Measurements from ENCODE around the gene FOXJ1. TPM values are rescaled to one million over a fixed set of nuclear protein-coding genes. Genes with fewer than 3 reads are reported as not detected.

Gene FOXJ1
- total and polyA plus RNA-seq, 4 donors, result 32.5 to 95.0 (median 50.3) TPM

DNA sequence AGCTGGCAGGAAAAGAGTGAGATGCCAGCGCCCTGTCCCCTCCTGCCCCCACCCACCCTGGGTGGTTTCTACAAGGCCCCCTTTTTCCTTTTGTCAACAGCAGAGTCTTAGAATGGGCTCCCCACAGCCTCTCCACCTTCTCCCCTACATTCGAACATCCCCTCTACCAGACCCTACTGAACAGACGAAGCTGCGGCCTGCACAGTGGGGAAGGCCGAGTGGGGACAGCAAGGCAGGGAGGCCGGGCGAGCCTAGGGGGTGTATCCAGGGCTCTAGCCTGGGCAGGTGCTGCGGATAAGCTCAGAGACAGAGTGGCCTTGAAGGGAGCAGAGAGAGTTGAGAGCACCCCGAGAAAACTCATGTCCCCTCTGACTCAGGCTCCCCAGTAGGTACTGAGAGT lies 54.7 kb downstream of the FOXJ1 start:
- H3K9ac ChIP-seq (ENCODE audit: insufficient read depth in 1 of 2, low read length in 2 of 2), result no peak overlapping the region
- no peaks in the 10 kb centered on the region for H3K27me3 ChIP-seq (ENCODE audit: control insufficient read depth in 3 of 3, insufficient read depth in 3 of 3, low read length in 2 of 3)
- DNase-seq (no peak), ATAC-seq (ENCODE audit: insufficient read depth, low FRiP score) (no peak)
- peaks cover 0 to 16% (median 0%) of the 10 kb centered on the region in 5 donors for H3K4me1 ChIP-seq (ENCODE audit: control insufficient read depth in 5 of 5, insufficient read depth in 5 of 5, low read length in 5 of 5)
- peaks cover 8 to 87% (median 44%) of the 10 kb centered on the region in 4 donors for H3K36me3 ChIP-seq (ENCODE audit: control insufficient read depth in 4 of 4, insufficient read depth in 4 of 4, low read length in 4 of 4)
- no peak for TF ChIP-seq CTCF (IDR thresholded peaks at IDR 0.05; ENCODE audit: control extremely low read depth, extremely low read depth)
- 97% methylated on average over 9 of the region's 9 CpGs for WGBS, 2 donors
- no peak overlapping the region for H3K27ac ChIP-seq (ENCODE audit: low read depth in 1 of 2, low read length in 1 of 2)
- no peaks in the 10 kb centered on the region for H3K9me3 ChIP-seq (ENCODE audit: control insufficient read depth in 4 of 4, insufficient read depth in 3 of 4, low read length in 3 of 4)
- H3K4me3 ChIP-seq, result no peak overlapping the region

Small RNA genes lying within 50 kb of the gene (small RNA-seq; reads per million reads assigned to genes)
- 0.31 reads per million, percentile 36 among the genes with 10 or more reads in this experiment for gene MIR6868 (ENCODE audit: low replicate concordance)

Other genes starting within 250 kb of the FOXJ1 start
- gene TRIM65, start 244.3 kb downstream of the FOXJ1 start, total RNA-seq, result 10 to 100 TPM; 12.7 to 32.9 TPM
- gene TRIM65, start 244.3 kb downstream of the FOXJ1 start, polyA plus RNA-seq, result 10 to 100 TPM; 14.6 to 27.8 TPM
- gene MRPL38, start 236.4 kb downstream of the FOXJ1 start, total RNA-seq, result 100 to 1,000 TPM in 1 of 2 donors, 10 to 100 TPM in 1; 47.8 to 105 TPM
- 10 to 100 TPM; 52.0 to 80.1 TPM for gene MRPL38, start 236.4 kb downstream of the FOXJ1 start, polyA plus RNA-seq
- 10 to 100 TPM; 14.5 to 18.7 TPM for gene FBF1, start 200.2 kb downstream of the FOXJ1 start, total RNA-seq
- 10 to 100 TPM in 1 of 2 donors, 1 to 10 TPM in 1; 4.6 to 11.6 TPM for gene FBF1, start 200.2 kb downstream of the FOXJ1 start, polyA plus RNA-seq
- gene ACOX1, start 162.1 kb downstream of the FOXJ1 start, total RNA-seq, result 10 to 100 TPM; 69.4 to 80.1 TPM
- gene ACOX1, start 162.1 kb downstream of the FOXJ1 start, polyA plus RNA-seq, result 10 to 100 TPM; 19.9 to 22.4 TPM
- gene TEN1, start 162.0 kb downstream of the FOXJ1 start, total RNA-seq, result 10 to 100 TPM; 20.6 to 25.8 TPM
- 10 to 100 TPM; 32.1 to 33.5 TPM for gene TEN1, start 162.0 kb downstream of the FOXJ1 start, polyA plus RNA-seq
- 1 to 10 TPM; 7.8 TPM for gene CDK3, start 140.4 kb downstream of the FOXJ1 start, total RNA-seq
- 10 to 100 TPM in 1 of 2 donors, 1 to 10 TPM in 1; 7.3 to 15.7 TPM for gene CDK3, start 140.4 kb downstream of the FOXJ1 start, polyA plus RNA-seq
- 10 to 100 TPM; 34.1 to 38.4 TPM for gene EVPL, start 113.9 kb downstream of the FOXJ1 start, total RNA-seq
- 10 to 100 TPM; 10.9 to 36.0 TPM for gene EVPL, start 113.9 kb downstream of the FOXJ1 start, polyA plus RNA-seq
- gene SRP68, start 68.7 kb downstream of the FOXJ1 start, total RNA-seq, result 10 to 100 TPM; 63.9 to 68.9 TPM
- gene SRP68, start 68.7 kb downstream of the FOXJ1 start, polyA plus RNA-seq, result 10 to 100 TPM; 30.8 to 50.0 TPM
- gene GALR2, start 66.5 kb downstream of the FOXJ1 start, total RNA-seq, result under 1 TPM in 1 of 2 donors, not detected in 1; 0.40 TPM
- gene GALR2, start 66.5 kb downstream of the FOXJ1 start, polyA plus RNA-seq, result under 1 TPM; 0.20 to 0.44 TPM
- gene ZACN, start 62.1 kb downstream of the FOXJ1 start, total RNA-seq, result under 1 TPM in 1 of 2 donors, not detected in 1; 0.25 TPM
- 1 to 10 TPM; 1.4 to 1.9 TPM for gene ZACN, start 62.1 kb downstream of the FOXJ1 start, polyA plus RNA-seq
- 100 to 1,000 TPM; 109 to 111 TPM for gene EXOC7, start 37.5 kb downstream of the FOXJ1 start, total RNA-seq
- 10 to 100 TPM; 49.9 to 52.3 TPM for gene EXOC7, start 37.5 kb downstream of the FOXJ1 start, polyA plus RNA-seq
- gene RNF157, start 99.2 kb upstream of the FOXJ1 start, total RNA-seq, result 1 to 10 TPM; 2.2 to 2.5 TPM
- gene RNF157, start 99.2 kb upstream of the FOXJ1 start, polyA plus RNA-seq, result 1 to 10 TPM in 1 of 2 donors, under 1 TPM in 1; 0.88 to 1.4 TPM
- 10 to 100 TPM; 11.6 to 57.1 TPM for gene UBALD2, start 124.1 kb upstream of the FOXJ1 start, total RNA-seq
- gene UBALD2, start 124.1 kb upstream of the FOXJ1 start, polyA plus RNA-seq, result 10 to 100 TPM; 59.8 to 64.0 TPM
- 1 to 10 TPM; 2.3 to 3.0 TPM for gene QRICH2, start 167.0 kb upstream of the FOXJ1 start, total RNA-seq
- gene QRICH2, start 167.0 kb upstream of the FOXJ1 start, polyA plus RNA-seq, result 1 to 10 TPM; 2.5 to 4.7 TPM
- gene PRPSAP1, start 212.7 kb upstream of the FOXJ1 start, total RNA-seq, result 10 to 100 TPM; 35.1 to 74.7 TPM
- 10 to 100 TPM; 29.8 to 34.0 TPM for gene PRPSAP1, start 212.7 kb upstream of the FOXJ1 start, polyA plus RNA-seq
- 10 to 100 TPM; 13.7 to 17.6 TPM for gene SPHK1, start 243.4 kb upstream of the FOXJ1 start, total RNA-seq
- 10 to 100 TPM; 11.0 to 82.4 TPM for gene SPHK1, start 243.4 kb upstream of the FOXJ1 start, polyA plus RNA-seq

All from lung (tissue), 13 donors.